T-helper 22 cell (primary cell): ENCODE data around the gene SLC38A8.

Experiments used
- DNase-seq: peaks from one replicate; pipeline ENCODE4 v3.0.0-alpha.2; 2020; ENCODE audit warnings: low read depth

SLC38A8 gene

GRCh38 chr16:83969771-83970429 lies 72.7 kb downstream of the SLC38A8 start:
- DNase-seq: no peak

DNA sequence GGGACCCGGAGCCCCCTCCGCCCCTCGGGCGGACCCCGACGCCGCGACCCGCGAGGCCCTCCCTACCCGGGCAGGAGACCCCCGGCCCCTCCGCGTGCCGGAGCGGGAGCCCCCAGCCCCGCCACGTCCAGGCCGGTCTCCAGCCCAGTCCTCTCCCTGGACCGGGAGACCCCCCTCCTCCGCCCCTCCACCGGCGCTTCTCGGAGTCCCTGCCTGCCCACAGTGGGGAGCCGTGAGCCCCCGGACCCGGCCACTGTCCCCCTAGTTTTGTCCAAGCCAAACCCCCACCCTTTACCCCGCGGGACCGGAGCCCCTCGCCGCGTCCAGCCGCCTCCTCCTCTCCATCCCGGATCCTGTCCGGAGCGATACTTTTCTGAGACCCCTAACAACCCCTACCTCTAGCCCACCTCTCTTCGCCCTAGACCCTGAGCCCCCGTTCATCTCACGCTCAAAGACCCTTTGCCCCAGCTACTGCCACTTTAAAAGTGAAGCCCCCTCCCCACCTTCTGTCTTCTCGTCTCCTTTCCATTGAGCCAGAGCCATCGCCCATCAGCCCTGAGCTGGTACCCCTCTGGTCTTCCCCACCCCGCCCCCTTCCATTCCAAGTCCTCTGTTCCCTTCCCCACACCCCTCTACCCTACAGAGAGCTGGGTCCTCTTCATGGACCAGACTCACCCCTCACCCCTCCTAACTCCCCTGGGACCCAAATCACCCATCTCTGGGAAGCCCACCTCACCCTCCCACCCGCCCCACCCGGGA lies 73.5 kb downstream of the SLC38A8 start:
- DNase-seq: no peak

GRCh38 chr16:83968306-83968851 lies 74.2 kb downstream of the SLC38A8 start:
- DNase-seq: no peak

GRCh38 chr16:83967838-83968305 lies 74.7 kb downstream of the SLC38A8 start, which contains the start of gene NECAB2:
Gene NECAB2 (plus strand): TSS chr16:83968244. CDS start chr16:83968649, 405 bp downstream.
- no peak for DNase-seq

DNA sequence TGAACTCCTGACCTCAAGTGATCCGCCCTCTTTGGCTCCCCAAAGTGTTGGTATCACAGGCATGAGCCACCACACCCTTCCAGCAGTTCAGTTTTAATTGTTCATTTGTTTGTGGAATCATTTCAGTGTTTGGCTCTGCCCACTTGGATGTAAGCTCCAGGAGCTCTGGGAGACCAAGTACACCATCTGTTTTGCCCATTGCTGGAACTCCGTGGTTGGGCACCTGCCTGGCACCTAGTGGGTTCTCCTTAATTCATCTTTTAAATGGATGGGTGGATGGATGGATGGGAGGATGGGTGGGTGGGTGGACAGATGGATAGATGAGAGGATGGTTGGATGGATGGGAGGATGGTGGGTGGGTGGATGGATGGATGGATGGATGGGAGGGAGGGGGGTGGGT lies 75.5 kb downstream of the SLC38A8 start:
- DNase-seq: no peak

DNA sequence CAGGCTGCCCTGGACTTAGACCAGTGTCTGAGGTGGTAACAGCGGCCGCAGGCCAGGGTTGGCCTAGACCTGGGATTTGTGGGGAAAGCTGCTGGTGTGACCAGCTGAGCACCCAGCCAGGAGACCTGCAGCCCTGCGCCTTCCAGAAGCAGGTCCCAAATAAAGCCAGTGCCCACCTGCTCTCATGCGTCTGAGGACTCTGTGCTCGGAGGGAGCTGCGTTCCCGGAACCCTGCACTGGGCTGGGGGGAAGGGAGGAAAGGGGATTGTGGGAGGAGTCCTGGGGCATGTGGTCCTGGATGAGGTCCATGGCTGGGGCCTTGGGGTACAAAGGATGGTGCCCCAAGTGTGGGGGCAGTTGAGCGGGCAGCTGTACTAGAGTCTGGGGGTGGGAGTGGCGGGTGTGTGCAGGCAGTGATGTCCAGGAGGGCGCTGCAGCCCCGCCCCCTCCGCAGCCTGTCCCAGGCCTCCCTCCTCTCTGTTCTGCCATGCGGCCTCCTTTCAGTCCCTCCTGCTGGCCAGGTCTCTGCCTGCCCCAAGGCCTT lies 76.4 kb downstream of the SLC38A8 start:
- DNase-seq: no peak

- DNase-seq: no peak
These were observed 77.0 kb downstream of the SLC38A8 start for GRCh38 chr16:83965444-83966152.

DNA sequence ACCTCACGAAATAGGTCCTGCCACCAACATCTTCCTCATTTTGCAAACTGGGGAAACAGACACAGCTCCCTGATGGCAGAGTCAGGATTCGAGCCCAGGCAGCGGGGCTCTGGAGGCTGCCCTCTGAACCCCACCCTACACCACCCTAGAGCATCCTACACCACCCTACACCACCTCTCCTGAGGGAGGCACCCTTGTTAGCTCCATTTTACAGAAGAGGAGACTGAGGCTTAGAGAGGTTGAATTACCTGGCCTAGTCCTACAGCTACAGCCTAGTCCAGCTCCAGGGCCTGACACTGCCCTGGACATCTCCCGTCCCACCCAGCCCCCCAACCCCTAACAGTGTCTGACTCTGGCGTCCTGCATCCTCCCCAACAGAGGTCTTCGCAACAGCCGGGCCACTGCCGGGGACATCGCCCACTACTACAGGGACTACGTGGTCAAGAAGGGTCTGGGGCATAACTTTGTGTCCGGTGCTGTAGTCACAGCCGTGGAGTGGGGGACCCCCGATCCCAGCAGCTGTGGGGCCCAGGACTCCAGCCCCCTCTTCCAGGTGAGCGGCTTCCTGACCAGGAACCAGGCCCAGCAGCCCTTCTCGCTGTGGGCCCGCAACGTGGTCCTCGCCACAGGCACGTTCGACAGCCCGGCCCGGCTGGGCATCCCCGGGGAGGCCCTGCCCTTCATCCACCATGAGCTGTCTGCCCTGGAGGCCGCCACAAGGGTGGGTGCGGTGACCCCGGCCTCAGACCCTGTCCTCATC lies 77.7 kb downstream of the SLC38A8 start:
- DNase-seq: no peak

DNA sequence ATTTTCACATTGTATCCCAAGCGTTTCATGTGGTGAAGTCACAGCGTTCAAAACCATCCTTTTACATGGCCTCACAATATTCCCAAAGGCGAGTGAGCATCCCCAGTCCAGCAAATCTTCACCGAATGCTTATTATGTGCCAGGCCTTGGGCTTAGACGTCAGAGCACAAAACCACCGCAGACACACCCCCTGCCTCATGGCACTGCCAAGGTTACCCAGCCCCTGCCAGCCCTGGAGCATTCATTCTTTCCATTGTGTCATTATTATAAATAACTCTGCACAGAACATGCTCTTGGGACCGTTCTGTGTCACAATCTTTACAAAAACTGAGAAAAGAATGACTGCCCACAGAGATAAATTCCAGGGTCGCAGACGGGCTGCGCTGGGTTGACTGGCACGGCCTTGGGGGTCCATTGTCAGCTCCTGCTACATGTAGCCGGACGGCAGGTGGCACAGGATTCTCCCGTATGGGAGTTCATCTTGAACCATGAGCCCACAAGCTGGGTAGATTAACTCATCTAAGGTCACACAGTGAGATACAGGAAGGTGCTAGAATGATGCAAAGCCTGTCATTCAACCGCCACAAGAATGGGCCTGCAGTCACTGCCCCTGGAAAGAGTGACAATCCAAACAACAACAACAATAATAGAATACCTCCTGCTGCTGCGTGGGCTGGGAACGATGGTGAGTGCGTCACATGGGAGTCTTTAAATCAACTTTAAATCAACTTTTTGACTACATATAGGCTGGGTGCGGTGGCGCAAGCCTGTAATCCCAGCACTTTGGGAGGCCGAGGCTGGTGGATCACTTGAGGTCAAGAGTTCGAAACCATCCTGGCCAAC lies 79.1 kb downstream of the SLC38A8 start:
- no peak for DNase-seq

DNA sequence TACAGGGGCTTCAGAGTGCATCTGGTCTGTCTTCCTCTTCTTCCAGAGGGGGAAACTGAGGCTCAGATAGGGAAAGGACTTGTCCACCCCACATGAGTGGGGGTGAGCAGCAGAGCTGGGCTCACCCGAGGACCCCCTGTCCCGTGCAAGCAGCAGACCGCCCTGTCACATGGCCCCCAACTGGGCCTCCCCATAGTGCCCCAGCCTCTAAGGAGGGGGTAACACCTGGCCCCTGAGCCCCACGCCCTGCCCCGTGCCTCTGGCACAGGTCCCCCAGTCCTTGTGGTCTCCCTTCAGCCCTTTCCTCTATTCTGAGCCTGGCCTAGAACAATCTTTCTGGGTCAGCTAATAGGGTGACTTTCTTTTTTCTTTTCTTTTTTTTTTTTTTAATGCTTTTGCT lies 81.0 kb downstream of the SLC38A8 start:
- no peak for DNase-seq

GRCh38 chr16:83960521-83961249 lies 81.9 kb downstream of the SLC38A8 start:
- DNase-seq: no peak
